Left forelimb (tissue), 1 donor: ENCODE results near the gene SOCS6.
"Not testable (repeated sequence)": the region's sequence is repeated elsewhere in the genome, so short reads cannot be mapped to it uniquely, and the experiment has no call there.

Experiments
- DNase-seq: peaks from one replicate; pipeline ENCODE4 v3.0.0-alpha.2; 2018; ENCODE audit warnings: low spot score

The SOCS6 gene

DNA sequence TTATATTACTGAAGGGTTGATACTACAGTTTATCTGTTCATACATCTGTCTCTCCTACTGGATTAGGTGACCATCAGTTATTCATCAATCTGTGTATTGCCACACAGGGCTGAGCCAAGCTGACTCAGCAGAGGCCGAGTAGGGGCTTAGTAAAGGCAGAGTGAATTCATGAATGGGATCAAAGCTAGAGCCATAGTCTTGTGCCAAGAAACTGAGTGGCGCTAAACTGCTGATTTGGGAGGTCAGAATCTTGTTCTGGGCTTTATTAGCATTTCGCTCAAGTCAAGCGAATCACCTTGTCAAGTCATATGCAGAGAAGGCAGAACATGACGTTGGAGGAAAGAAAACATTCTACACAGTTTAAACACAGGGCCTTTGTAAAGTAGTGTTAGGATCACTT is 34.1 kb downstream of the SOCS6 start:
- DNase-seq = no peak

DNA sequence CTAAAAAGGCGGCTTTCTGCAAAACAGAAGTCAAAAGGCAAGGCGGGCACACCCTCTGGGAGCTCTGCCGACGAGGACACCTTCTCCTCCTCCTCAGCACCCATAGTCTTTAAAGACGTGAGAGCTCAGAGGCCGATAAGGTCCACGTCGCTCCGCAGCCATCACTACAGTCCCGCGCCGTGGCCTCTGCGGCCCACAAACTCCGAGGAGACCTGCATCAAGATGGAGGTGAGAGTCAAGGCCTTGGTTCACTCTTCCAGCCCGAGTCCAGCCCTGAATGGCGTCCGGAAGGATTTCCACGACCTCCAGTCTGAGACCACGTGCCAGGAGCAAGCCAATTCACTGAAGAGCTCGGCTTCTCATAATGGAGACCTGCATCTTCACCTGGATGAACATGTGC is 36.1 kb downstream of the SOCS6 start:
- DNase-seq = no peak

DNA sequence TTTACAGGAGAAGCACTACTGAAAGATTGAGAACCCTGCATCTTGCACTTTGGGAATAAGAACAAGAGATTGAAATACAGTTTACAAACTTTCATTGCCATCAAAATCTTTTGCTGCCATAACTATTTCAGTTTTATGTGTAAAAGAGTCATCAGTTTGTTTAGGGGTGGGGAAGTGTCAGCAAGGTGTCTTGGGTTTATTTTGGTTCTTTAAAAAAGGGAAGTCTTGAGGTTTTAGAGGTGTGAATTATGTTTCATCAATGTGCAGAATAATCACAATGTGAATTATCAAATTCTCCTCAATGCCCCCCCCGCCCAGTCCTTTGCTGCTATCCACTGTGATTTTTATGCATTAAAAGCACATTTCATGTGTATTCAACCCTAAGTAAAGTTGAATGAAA is 37.4 kb downstream of the SOCS6 start:
- DNase-seq = no peak

DNA sequence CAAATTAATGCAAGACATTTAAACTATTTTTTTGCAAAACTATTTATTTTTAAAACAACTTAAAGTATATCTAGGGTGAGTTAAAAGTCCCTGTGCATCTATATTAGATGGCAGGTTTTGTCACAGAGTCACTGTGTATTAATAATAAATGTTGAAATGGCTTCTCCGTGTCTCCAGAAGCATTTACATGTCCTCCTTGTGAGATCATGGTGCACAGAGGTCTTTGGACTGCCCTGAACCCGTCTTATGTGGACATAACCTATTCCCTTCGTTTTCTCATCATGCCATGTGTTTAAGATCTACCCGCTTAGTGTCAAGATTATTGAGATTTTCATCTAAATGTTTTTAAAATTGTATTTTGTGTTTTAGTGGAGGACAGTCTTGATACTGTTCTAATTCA is 39.3 kb downstream of the SOCS6 start:
- DNase-seq = no peak

- no peak for DNase-seq
These were observed 40.2 kb downstream of the SOCS6 start for GRCh38 chr18:70329071-70329470.

DNA sequence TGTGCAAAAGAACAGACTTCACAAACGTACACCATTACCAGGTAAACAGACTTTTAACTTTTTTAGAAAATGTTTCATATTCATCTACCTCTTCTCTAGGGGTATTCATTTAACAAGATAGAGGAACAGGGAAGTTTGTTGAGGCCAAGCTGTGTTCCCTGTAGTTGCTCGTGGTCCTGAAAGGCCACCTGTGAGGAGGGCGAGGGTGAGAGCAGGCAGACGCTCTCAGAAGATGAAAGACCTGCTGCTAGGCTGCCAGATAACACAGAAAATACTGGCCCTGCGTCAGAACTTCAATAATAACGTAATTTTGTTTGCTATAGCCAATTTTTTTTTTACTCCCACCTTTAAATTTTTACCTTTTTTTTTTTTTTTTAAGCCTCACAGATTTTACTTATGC is 42.0 kb downstream of the SOCS6 start:
- no peak for DNase-seq

- DNase-seq = no peak
These were observed 42.7 kb downstream of the SOCS6 start for GRCh38 chr18:70331456-70332097.

DNA sequence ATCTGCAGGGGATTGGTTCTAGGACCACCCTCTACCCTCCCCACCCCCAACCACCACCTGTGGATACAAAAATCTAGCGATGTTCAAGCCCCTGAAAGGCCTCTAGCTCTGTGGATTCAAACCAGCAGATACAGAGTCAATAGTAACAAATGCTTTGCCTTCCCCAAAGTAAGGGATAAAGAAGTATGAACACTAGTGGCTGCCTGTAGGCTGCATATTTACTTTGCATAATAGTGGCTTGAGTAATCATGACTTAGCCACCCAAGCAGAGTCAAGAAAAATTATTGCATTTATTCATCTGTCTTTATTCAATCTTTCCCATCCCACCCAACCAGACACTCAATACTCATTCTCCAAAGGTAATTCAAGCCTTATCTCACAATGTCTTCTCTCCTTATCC is 43.8 kb downstream of the SOCS6 start:
- no peak for DNase-seq

DNA sequence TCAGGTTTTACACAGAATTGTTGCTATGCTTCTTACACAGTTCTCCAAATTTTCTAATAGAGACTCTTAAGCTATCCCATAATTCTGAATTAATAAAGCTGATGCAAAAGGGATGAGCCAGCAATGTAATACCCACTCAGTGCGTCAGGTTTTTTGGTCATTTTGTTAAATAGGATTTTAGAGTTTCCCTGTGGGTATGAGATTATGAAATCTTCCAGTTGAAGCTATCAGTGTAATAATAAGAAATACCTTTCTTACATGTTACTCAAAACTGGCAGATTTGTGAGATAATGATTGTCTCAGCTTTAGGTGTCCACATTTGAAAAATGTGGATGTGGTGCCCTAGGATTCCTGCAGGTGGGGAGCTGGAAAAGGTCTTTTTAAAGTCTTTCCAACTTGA is 44.5 kb downstream of the SOCS6 start:
- DNase-seq = no peak

DNA sequence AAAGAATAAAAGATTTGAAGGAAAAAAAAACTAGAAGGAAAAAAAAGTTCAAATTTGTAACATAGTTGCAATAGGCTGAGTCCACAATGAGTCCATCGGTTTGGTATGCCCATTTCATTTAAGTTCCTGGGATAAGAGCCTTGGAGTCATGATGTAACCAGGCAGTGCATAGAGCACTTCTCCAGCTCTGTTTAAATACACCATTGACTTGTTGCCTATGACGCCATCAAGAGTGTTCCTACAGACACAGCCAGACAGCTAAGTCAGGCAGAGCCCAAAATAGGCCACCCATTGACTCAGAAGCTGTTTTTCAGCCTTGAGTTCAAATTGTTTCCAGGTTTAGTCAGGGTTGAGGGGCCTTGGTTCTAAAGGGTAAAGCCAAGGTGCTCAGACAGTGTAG is 44.9 kb downstream of the SOCS6 start:
- DNase-seq = no peak

DNA sequence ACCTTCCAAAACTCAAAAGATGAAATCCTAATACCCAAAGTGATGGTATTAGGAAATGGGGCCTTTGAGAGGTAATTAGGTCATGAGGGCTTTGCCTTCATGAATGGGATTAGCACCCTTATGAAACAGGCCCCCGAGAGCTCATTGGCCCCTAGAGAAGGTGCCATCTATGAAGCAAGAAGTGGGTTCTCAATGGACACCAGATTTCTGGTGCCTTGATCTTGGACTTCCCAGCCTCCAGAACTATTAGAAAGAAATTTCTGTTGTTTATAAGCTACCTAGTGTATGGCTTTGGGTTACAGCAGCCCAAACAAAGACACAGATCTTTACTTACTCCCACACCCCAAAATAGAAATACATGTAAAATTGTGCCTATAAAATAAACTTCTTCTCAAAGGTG is 45.4 kb downstream of the SOCS6 start:
- no peak for DNase-seq

DNA sequence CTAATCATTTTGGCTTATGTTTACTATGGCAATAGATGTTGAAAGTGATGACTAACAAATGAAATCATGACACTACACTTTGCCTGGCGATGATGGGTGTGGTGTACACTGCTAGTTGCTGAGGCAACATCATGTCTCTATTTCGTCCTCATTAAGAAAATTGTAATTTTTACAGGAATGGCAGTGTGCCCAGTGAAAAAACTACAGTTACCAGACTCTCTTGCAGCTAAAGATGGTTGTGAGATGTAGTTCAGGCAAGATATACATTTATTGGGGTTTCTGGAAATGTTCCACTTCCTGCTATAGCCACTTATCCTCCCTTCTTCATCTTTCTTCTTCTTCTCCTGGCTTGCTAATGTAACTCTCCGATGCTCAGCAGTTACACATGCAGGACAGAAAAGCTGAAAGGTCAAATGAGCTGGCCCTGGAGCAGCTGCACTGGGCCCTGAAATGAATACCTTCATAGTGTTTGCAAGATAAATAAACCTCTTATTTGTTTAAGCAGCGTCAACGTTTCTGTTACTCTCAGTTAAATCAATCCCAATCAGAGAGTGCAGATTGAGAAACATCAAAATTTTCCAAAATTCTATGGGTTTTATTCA is 46.0 kb downstream of the SOCS6 start:
- DNase-seq = no peak

- DNase-seq = no peak
These were observed 47.3 kb downstream of the SOCS6 start for GRCh38 chr18:70335892-70336726.

GRCh38 chr18:70337139-70337972 is 48.5 kb downstream of the SOCS6 start:
- no peak for DNase-seq

DNA sequence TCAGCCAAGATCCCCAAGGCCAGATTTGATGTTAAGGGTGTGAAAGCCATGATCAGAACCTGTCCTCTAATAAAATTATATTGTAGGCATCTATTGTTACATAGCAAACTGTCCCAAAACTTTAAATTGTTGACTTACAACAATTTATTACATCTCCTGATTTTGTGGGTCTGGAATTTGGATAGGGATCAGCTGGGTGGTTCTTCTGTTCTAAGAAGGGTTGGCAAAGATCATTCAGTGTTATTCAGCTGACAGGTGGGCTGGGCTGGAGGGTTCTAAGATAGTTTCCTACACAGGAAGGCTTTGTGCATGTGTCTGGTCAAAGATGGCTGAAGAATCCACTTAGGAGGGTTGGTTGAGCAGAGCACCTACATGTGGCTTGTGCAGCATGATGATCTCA is 50.0 kb downstream of the SOCS6 start:
- no peak for DNase-seq

- DNase-seq = no peak
These were observed 51.1 kb downstream of the SOCS6 start for GRCh38 chr18:70339915-70340314.

DNA sequence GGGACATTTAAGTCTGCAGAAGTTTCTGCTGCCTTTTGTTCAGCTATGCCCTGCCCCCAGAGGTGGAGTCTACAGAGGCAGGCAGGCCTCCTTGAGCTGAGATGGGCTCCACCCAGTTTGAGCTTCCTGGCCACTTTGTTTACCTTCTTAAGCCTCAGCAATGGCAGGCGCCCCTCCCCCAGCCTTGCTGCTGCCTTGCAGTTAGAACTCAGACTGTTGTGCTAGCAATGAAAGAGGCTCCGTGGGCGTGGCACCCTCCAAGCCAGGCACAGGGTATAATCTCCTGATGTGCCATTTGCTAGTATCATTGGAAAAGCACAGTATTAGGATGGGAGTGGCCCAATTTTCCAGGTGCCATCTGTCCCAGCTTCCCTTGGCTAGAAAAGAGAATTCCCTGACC is 59.6 kb downstream of the SOCS6 start:
- DNase-seq = not testable (repeated sequence)

GRCh38 chr18:70349316-70349715 is 60.5 kb downstream of the SOCS6 start:
- DNase-seq = no peak

GRCh38 chr18:70354080-70354479 is 65.2 kb downstream of the SOCS6 start:
- DNase-seq = no peak

- no peak for DNase-seq
These were observed 65.9 kb downstream of the SOCS6 start for GRCh38 chr18:70354771-70355170.

DNA sequence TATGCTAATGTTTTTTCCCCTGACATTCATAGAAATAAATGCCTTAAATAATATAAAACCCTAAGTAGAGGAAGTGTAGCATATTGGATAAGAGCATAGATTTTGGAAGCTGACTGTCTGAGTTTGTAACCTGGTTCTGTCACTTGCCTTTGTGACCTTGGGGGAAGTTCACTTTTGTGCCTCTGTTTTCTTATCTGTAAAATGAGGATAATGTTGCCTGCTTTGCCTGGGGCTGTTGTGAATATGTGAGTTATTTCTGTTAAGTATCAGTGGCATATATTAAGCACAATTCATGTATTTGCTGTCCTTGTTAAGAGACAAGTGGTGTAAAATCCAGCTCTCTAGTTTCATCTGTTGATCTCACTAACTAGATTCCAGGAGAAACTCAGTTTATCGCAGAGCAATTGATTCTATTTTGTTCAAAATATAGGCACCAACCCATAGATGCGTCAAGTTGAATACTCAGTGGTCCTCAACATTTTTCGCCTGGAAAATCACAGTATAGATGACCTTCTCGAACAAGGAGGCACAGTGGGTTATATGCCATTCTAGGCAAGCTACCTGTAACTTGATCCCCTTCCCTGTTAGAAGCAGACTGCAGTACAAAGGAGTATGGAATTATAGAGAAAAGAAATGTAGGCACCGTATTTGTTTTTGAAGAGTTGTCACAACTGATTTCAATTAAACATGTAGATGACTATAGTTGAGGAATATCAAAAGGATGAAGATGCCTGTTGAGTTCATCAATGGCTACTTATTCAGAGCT is 67.0 kb downstream of the SOCS6 start:
- no peak for DNase-seq

DNA sequence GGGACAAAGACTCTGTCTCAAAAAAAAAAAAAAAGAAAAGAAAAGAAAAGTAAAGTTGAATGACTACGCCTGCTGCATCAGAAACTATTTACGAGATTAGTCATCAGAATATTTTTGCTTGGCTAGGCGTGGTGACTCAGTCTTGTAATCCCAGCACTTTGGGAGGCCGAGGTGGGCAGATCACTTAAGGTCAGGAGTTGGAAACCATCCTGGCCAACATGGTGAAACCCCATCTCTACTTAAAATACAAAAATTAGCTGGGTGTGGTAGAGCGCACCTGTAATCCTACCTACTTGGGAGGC is 69.2 kb downstream of the SOCS6 start:
- not testable (repeated sequence) for DNase-seq
